ENCODE results near the gene DSCAML1.

DSCAML1 gene

GRCh38 chr11:117805045-117805444 is 8.0 kb upstream of the DSCAML1 start:
- in situ Hi-C loops (cut with MboI; ENCODE audit: low sequenced_read_pairs), result no loop called here

DNA sequence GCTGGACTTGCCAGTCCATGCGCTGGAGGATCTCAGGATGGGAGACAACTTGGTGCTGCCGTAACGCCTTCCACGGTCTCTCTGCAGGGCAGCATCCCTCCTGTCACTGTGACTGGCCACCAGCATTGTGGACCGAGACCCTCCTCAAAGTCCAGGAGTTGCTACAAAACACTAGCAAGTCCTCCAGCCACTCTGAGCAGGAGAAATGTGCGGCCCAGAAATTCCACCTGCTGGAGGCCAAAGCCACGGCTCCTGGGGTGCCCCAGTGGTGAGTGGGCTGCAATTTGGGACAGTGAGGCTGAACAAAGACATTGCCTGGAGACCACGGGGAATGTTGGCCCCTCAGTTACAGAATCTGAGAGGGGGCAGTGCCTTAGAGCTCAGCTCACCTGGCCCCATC is 6.9 kb upstream of the DSCAML1 start:
- in situ Hi-C loops (cut with MboI; ENCODE audit: low sequenced_read_pairs), result no loop called here

DNA sequence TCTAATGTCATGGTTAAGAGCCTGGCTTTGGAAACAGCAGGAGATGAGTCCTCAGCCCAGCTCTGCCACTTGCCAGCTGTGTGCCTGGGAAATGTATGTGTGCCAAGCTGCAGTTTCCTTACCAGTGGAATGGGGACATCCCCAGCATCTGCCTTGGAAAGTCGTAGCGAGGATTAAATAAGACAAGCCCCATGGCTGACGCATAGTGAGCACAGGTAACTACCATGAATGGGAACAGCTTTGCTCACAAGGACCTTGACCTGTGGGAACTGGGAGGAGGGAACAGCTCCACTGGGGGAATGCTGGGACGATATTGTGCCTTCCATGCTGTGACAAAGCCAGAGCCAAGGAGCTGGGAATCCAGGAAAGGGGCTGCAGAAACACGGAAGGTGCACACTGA is 2.6 kb upstream of the DSCAML1 start:
- in situ Hi-C loops (cut with MboI; ENCODE audit: low sequenced_read_pairs), result no loop called here

GRCh38 chr11:117796456-117796871 is 552 bp downstream of the DSCAML1 start:
- in situ Hi-C loops (cut with MboI; ENCODE audit: low sequenced_read_pairs), result no loop called here

DNA sequence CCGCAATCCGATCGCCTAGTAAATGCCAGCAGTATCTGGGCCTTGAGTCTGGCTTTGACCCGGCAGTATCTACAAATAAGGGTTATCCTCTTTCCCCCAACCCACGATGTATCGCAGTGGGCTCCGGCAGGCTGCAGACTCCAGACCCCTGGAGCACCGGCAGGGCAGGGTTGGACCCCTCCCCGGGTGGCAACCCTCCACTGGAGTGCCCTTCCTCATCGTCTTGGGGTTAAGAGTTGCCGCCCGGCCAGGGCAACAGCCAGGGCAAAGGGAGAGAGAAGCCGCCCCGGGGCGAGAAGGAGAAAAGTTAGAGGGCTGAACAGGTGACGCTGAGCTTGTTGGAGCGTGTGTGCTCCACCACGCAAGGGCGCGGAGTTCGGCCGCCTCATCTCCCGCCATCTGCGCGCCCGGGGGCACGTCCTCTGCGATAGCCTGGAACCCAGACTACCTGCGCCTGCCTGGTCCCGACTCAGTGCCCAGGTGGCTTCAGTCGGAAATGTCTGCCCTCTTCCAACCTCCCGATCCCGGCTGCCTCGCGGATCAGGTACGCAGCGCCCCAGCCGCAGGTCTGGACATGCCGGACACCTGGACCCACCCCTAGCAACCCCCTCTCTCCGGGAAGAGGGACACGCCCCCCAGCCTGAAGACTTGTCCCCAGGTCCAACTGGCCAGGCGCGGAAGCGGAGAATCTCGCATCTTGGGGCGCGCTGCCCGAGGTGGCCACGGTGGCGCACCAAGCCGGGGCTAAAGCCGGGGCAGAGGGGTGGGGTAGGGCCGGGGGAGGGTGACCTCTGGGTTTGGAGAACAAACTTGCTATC is 1.2 kb downstream of the DSCAML1 start:
- in situ Hi-C loops (cut with MboI; ENCODE audit: low sequenced_read_pairs), result no loop called here

DNA sequence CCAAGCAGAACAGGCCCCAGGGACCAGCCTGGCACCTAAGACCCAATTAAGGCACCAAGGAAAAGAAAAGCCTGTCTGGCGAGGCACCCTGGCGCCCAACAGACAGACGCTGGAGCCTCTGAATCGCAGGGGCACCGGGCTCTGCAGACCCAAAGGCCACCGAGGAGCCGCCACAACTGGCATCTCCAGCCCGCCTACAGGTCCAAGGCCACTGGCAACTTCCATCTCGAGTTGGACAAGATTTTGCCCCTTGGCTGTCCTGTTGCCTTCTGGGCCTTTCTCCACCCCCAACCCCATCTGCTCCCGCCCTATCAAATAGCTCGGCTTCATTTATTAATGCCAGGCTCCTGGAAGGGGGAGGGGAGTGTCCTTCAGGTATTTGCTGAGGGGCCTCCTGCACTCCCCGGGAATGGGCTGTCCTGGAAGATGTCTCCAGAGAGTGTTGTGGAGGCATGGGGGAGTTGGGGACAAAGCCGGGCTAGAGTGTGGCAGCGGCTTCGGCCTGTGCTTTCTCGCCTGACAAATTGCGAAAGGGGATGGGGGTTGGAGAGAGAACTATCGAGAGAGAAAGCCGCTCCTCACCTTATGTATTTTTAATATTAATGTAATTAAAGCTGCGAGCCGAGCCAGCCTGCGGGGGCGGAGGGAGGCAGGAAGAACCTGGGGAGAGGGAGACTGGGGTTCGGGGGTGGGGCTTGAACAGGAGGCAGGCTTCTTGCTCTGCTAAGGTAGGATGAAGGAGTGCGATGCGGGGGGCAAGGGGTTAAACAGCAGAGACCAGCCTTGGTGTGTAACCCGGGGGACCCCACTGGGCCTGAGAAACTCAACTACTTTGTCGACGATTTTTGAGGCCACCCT is 2.0 kb downstream of the DSCAML1 start:
- in situ Hi-C loops (cut with MboI; ENCODE audit: low sequenced_read_pairs), result no loop called here

GRCh38 chr11:117794135-117794534 is 2.9 kb downstream of the DSCAML1 start:
- in situ Hi-C loops (cut with MboI; ENCODE audit: low sequenced_read_pairs), result no loop called here

GRCh38 chr11:117793583-117793982 is 3.4 kb downstream of the DSCAML1 start:
- in situ Hi-C loops (cut with MboI; ENCODE audit: low sequenced_read_pairs), result no loop called here

DNA sequence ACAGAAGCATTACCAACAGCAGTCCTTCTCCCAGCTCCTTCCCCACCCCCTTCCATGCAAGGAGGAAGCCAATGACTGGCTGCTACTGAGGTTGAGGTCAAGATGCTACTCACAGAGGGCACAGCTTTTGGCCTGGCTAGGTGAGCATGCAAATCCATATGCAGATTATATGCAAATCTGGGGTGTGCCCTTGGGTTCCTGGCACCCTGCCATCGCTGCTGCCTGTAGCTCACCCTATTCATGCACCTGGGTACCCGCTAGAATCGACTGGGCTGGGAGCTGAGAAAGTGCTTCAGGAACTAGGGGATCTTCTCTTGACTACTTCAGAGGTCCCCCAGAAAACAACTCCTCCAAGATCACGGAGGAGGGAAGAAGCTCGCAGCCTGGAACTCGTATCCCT is 4.0 kb downstream of the DSCAML1 start:
- in situ Hi-C loops (cut with MboI; ENCODE audit: low sequenced_read_pairs), result no loop called here

DNA sequence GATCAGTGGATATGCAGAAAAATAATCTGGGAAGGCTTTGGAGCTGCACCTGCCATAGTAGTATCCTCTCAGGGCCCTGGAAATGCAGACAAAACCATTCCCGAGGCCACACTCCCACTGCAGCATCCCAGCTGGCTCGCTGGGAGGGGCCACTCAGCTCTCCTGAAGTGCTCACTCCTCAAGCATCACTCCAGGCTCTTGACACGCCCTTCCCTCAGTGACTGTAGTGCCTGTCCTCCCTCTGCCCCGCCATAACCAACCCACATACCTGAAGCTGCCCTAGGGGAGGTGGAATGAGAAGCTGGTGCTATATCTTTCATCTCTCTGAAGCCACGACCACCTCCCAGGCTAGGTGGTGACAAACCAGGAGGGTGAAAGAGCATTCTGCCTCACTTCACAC is 4.8 kb downstream of the DSCAML1 start:
- in situ Hi-C loops (cut with MboI; ENCODE audit: low sequenced_read_pairs), result no loop called here

GRCh38 chr11:117790279-117790678 is 6.7 kb downstream of the DSCAML1 start:
- in situ Hi-C loops (cut with MboI; ENCODE audit: low sequenced_read_pairs), result no loop called here

DNA sequence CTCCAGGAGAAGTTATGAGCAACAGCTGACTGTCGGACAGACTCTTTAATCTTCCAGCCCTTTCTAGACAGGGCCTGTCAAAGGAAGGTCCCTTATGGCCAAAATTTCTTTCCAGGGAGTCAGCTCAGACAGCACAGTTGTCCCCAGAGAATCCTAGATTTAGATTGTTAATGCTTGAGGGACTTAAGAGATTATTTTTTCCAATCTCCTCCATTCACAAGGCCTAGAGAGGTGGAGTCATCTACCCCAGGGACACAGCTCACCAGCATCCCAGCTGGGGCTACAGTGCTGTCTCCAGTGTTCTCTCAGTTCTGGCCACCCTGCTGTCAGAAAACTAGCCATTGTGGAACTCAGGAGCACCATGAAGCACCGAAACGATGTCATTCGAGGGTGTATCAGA is 7.8 kb downstream of the DSCAML1 start:
- in situ Hi-C loops (cut with MboI; ENCODE audit: low sequenced_read_pairs), result no loop called here

- in situ Hi-C loops (cut with MboI; ENCODE audit: low sequenced_read_pairs), result no loop called here
These were observed 10.7 kb downstream of the DSCAML1 start for GRCh38 chr11:117786135-117786870.

- in situ Hi-C loops (cut with MboI; ENCODE audit: low sequenced_read_pairs), result no loop called here
These were observed 14.9 kb downstream of the DSCAML1 start for GRCh38 chr11:117782101-117782500.

GRCh38 chr11:117781627-117782026 is 15.4 kb downstream of the DSCAML1 start:
- in situ Hi-C loops (cut with MboI; ENCODE audit: low sequenced_read_pairs), result no loop called here

DNA sequence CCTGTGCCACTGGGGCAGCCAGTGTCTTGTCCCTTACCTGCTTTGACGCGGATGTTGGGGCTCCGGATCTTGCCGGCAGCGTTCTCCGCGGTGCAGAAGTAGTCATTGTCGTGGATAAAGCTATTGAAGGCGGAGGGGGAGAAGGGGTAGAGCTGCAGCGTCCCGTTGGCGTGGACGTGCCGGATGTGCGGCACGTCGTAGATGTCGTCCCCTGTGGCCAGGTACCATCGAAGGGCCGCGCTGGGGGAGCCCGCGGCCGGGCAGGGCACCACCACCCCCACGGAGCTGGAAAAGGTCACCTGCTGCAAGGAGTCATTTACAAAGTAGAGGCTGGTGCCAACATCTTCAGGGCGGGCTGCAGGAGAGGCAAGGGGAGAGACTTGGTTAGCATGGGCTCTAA is 16.6 kb downstream of the DSCAML1 start:
- in situ Hi-C loops (cut with MboI; ENCODE audit: low sequenced_read_pairs), result no loop called here

GRCh38 chr11:117774553-117774952 is 22.5 kb downstream of the DSCAML1 start:
- in situ Hi-C loops (cut with MboI; ENCODE audit: low sequenced_read_pairs), result no loop called here

DNA sequence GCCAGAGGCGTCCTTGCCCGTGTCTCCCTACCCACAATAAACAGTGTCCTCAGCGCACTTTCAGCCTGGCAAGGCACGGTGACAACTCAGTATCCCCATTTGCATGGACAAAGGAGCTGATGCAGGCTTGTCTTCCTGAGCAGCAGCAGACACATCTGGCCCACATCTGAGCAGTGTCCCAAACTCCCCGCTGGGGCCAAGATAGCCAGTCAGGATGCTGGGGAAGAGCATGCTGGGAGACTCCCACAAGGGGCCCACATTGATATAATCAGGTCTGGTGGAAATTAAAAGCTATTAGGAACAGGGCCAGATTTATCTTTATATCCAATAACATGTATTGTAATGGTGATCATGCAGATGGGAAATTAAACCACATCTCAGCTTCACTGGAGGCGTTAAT is 24.7 kb downstream of the DSCAML1 start:
- in situ Hi-C loops (cut with MboI; ENCODE audit: low sequenced_read_pairs), result no loop called here

DNA sequence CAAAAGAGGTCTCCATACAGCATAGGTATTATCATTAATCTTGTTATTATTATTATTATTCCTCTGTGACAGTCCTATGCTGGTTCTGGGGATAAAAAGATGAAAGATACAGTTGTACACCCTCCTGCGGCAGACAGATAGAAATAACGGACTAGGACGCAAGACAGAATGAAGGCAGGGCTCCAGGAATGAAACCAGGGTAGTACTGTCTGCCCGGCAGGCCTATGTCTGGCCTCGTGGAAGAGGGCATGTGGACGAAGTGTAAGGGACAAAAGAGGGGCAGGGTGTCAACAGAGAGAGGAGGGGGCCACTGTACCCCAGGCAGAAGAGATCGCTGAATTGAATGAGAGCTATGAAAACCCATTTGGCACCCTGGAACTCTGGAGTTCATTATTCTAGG is 25.2 kb downstream of the DSCAML1 start:
- in situ Hi-C loops (cut with MboI; ENCODE audit: low sequenced_read_pairs), result no loop called here

DNA sequence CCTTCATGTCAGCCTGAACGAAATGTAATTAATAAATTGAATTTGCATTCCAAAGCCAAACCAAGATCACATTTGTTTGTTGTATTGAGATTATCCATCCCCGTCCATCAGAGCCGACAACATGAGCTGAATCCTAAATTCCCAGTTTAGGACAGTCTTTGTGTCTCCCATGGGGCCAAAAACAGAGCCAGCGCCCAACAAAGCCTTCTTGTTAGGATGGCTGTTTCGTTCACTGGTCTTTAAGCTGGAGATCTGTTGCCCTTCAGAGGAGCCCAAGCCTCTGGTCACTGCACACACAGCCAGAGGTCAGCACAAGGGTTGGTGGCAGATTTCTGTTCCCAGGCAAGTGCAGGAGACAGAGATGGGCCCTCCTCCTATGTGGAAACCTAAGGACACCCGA is 25.8 kb downstream of the DSCAML1 start:
- in situ Hi-C loops (cut with MboI; ENCODE audit: low sequenced_read_pairs), result no loop called here

GRCh38 chr11:117770061-117770460 is 27.0 kb downstream of the DSCAML1 start:
- in situ Hi-C loops (cut with MboI; ENCODE audit: low sequenced_read_pairs), result no loop called here
